GM19468 (cell line): ENCODE measurements around the gene SMG6.

Experiments
- ATAC-seq: cut with Tn5 transposase; IDR thresholded peaks from one replicate; pipeline ENCODE4 v1.9.1; 2021; ENCODE audit warnings: mild to moderate bottlenecking, moderate library complexity, moderate number of reproducible peaks; ENCODE audit not compliant: unreplicated experiment; ENCODE audit errors: extremely low read depth

Gene SMG6

DNA sequence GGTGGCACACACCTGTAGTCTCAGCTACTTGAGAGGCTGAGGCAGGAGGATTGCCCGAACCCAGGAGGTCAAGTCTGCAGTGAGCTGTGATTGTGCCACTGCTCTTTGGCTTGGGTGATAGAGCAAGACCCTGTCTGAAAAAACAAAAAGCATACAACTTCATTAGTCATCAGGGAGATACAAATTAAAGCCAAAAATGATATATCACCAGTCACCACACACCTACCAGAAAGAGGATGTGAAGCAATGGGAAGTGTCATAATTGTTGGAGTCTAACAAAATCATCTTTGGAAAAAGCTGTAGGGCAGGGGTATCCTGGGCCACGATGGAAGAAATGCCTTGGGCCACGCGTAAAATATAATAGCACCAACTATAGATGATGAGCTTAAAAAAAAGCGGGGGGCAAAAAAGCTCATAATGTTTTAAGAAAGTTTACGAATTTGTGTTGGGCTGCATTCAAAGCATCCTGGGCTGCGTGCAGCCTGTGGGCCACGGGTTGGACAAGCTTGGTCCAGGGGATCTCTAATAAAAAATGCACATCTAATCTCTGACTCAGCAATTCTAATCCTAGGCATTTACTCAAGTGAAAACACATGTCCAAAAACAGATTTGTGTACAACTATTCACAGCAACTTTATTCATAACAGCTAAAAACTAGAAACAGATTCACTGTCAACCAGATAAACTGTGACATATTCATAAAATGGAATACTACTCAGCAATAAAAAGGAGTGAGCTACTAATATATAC lies 182.8 kb downstream of the SMG6 start:
- ATAC-seq = no peak

DNA sequence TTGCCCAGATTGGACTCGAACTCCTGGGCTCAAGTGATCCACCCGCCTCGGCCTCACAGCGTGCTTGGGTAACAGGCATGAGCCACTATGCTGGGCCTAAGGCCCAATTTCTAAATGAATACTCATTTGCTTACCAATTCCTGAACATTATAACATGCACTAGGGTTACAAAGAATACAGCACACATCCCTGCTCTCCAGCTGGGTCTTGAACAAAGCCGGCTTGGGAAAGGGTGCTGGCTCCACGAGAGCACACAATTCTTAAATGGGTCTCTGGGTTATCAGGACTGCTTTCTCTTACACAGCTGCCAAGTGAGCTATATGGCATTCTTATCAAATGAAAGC lies 190.3 kb downstream of the SMG6 start:
- no peak for ATAC-seq

DNA sequence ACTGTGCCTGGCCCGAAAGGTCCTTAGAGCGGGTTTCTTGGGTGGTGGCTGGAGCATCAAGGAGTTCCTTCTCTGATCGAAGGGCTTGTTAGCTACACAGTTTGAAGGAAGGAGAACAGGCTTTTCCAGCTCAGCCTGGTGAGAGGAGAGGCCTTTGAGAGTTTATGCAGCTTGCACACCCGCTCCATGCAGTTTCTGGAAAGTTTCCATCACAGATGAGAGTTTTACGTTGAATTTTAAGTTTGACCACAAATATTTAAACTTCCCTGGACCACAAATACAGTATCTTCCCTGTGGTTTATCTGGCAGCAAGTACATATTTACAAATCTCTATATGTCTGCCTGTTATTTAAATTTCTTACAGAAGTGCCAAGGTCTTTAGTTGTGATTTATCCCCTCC lies 191.9 kb downstream of the SMG6 start:
- no peak for ATAC-seq

DNA sequence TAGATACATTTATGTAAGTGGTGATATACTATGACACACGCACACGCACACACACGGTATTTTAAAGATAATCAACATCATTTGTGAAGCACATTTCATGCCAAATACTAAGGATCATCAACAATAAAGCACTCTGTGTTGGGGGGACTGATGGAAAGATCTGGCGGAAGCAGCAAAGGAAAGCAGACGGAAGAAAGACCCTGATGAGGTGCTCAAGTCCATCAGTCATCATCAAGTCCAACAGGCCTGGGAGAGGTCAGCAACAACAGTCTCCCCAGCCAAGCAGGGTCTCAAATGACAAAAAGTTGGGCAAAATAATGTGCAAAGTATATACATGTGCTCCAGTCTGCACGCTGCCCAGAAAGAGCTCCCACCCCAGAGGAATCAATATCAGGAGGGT lies 193.1 kb downstream of the SMG6 start:
- ATAC-seq = no peak

DNA sequence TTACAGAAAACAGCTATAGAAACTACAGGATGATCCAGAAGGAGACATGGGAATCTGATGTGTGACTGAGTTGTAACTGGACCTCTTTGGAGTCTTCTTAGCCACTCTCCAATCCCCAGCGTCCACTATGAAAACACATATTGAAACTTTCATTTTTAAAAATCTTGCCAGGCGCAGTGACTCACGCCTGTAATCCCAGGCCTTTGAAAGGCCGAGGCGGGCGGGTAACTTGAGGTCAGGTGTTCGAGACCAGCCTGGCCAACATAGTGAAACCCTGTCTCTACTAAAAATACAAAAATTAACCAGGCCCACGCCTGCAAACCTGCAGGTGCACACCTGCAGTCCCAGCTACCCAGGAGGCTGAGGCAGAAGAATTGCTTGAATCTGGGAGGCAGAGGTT lies 195.4 kb downstream of the SMG6 start:
- ATAC-seq = no peak

- no peak for ATAC-seq
Measured at GRCh38 chr17:2107506-2107905, 196.1 kb downstream of the SMG6 start.

DNA sequence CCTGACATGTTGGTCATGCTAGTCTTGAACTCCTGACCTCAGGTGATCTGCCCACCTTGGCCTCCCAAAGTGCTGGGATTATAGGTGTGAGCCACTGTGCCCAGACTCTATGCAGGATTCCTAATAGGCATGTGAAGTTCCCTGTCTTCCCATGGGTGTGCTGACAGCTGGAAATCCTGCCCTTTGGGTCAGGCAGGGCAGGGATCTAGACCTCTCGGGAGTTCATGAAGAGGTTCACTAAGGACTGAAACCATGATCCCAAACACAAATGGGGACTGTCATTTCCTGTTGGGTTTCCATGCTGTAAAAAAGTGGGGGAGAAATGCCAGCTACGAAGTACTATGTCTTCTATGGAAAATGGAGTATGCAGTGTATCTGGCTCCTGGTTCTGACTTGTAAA lies 196.5 kb downstream of the SMG6 start:
- ATAC-seq = no peak

DNA sequence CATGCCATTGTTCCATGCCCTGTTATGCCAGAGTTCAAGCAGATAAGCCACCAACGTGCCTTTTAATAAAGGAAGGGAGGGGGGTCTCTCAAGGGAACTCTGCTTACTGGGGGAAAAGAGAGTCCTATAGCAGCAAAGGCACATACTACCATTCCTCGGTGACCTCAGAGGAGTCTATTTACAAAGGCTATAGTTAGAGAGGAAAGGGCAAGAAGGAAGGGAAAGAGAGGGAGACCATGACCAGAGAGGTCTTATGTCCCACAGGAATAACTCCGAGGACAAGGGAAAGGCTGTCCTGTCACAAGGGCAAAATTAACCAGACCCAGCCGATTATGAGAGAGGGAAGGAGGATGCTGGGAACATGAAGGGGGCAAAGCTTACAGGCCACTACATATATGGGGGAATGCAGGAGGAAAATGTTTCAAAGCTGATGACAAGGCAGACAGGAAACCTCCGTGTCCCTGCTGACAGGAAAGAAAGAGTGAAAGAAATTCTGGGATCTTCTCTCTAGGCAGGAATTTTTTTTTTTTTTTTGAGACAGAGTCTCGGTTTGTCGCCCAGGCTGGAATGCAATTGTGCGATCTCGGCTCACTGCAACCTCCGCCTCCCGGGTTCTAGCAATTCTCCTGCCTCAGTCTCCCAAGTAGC lies 197.2 kb downstream of the SMG6 start:
- no peak for ATAC-seq

DNA sequence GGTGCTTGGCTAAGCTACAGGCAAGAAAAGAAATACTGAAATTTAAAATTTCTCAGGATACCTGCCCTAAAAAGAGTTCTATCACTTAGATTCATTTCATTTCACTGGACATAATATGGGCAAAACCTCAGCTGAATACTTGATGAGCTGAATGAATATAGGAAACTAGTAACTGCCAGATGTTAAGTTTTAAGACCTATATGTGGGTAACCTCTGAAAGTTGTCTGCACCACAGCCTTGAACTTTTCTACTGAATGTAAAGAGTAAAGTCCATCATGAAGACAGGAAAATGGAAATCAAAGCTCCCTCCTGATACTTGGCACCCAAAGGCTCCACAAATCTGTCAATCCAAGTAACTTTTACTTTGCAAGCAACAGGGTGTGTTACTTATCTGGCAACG lies 197.9 kb downstream of the SMG6 start:
- ATAC-seq = no peak

GRCh38 chr17:2102931-2103809 lies 200.4 kb downstream of the SMG6 start:
- no peak for ATAC-seq

GRCh38 chr17:2101448-2102257 lies 201.9 kb downstream of the SMG6 start:
- no peak for ATAC-seq

- ATAC-seq = no peak
Measured at GRCh38 chr17:2095536-2095910, 208.1 kb downstream of the SMG6 start.

DNA sequence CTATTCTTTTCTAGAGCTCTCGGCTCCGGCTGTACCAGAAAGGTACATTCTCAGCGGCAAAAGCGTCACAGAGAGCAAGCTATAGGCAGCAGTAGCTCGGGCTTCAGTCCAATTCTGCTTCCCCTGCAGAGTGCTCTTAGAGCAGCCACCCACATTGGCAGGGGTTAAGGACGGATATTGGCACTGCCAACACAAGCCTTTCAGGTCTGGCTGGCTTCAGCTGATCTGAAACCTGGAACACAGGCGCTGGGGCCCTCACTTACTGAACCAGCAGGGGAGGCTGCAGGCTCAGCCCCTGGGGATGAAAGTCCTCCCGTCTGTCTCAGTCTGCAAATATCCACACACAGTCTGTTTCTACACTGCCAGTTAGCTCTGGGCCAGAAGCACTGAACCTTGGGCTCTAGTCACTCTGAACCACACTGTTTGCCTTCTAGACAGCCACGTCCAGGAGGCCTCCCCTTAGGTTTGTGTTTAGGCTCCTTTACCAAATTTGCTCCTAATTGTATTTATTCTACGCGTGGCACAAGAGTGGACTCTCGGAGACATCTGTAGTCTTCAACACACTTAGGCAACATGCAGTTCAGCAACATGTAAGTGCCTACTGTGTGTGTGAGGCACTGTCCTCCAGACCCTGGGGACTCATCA lies 208.6 kb downstream of the SMG6 start:
- ATAC-seq = no peak

DNA sequence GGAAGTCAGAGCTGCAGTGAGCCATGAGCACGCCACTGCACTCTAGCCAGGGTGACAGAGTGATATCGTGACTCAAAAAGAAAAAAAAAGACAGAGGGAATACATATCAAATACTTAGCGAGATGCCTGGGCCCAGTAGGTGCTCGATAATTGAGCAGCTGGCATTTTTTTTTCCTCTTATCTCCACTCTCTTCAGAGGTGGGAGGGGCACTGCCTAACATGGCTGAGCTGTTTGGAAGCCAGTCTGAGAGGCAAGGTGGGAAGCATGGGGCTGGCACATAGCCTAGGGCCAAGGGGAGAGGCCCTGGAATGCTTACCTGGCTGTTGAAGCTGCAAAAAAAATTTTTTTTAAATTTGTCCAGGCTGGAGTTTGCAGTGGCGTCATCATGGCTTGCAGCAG lies 210.2 kb downstream of the SMG6 start:
- no peak for ATAC-seq

- ATAC-seq = no peak
Measured at GRCh38 chr17:2092253-2092652, 211.3 kb downstream of the SMG6 start.

GRCh38 chr17:2090804-2091534 lies 212.6 kb downstream of the SMG6 start:
- ATAC-seq = no peak

DNA sequence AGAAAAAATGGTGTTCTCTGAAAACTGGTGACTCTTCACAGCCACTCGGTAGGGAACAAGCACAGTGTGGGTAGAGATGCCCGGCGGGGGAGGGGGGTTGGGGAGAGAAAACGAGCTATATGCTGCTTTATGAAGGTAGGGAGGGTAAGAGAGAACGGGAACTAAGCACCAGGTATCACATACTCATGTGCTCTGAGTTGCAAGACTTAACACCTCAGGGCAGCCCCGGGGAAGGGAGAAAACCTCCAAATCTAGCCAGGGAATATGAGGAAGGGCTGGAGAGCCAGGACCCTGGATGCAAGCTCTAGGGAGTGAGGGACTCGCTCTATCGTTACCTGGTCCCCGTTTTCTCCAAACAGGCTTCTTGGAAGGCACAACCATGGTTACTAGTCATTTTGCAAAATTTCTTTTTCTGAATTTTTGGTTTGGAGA lies 213.4 kb downstream of the SMG6 start:
- no peak for ATAC-seq

GRCh38 chr17:2089021-2089422 lies 214.6 kb downstream of the SMG6 start:
- ATAC-seq = peak; percentile 7

GRCh38 chr17:2087597-2088211 lies 215.9 kb downstream of the SMG6 start:
- no peak for ATAC-seq
